ENCODE data around the gene TRABD2A.
"Not testable (repeated sequence)": the region's sequence is repeated elsewhere in the genome, so short reads cannot be mapped to it uniquely, and the experiment has no call there.

TRABD2A gene

DNA sequence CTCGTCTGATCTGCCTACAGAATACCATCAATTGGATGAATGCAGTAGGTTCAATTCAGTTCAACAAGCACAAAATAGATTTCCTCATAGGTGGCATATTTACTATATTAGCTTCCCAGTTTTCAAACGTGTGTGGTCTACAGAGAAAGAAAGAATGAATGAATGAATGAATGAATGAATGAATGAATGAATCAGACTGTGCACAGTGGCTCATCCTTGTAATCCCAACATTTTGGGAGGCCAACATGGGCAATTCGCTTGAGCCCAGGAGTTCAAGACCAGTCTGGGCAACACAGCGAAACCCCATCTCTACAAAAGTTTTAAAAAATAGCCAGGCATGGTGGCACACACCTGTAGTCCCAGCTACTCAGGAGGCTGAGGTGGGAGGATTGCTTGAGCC lies 94.9 kb downstream of the TRABD2A start:
- TF ChIP-seq, protein P1, sequence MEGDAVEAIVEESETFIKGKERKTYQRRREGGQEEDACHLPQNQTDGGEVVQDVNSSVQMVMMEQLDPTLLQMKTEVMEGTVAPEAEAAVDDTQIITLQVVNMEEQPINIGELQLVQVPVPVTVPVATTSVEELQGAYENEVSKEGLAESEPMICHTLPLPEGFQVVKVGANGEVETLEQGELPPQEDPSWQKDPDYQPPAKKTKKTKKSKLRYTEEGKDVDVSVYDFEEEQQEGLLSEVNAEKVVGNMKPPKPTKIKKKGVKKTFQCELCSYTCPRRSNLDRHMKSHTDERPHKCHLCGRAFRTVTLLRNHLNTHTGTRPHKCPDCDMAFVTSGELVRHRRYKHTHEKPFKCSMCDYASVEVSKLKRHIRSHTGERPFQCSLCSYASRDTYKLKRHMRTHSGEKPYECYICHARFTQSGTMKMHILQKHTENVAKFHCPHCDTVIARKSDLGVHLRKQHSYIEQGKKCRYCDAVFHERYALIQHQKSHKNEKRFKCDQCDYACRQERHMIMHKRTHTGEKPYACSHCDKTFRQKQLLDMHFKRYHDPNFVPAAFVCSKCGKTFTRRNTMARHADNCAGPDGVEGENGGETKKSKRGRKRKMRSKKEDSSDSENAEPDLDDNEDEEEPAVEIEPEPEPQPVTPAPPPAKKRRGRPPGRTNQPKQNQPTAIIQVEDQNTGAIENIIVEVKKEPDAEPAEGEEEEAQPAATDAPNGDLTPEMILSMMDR (IDR thresholded peaks at IDR 0.05; ENCODE audit: low read depth, low read length) = no peak
- DNase-seq (ENCODE audit: extremely low read depth, low read depth) = no peak

DNA sequence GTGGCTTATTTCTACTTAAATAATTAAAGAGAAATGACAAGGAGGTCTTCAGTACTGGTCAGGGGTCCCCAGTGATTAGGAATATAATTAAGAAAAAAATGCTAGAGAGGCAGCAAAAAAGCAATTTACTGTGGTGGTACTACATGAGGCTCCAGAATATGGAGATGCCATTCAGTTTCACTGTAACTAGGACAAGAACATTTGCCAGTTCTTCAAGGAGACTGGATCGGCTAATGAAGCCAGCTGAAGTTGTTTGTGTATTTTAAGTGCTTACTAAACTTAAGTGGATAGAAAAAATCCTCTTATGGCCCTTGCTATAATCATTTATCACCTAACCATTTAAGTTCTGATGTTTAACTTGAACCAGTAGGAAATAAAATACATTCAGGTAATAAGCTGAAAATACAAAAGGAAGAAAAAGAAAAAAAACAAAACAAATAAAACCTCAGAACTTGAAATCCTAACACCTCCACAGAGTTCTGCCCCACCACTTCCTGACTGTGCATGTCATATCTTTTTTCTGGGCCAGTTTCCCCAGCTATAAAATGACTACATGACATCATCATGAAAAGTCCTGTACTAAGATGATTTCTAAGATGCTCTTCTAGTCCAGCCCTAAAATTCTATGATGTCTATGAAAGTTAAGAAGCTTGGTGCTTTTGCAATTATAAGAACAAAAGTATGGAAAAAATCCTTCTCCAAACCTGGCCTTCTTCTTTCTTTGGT lies 98.0 kb downstream of the TRABD2A start:
- no peak for DNase-seq (ENCODE audit: extremely low read depth, low read depth)

DNA sequence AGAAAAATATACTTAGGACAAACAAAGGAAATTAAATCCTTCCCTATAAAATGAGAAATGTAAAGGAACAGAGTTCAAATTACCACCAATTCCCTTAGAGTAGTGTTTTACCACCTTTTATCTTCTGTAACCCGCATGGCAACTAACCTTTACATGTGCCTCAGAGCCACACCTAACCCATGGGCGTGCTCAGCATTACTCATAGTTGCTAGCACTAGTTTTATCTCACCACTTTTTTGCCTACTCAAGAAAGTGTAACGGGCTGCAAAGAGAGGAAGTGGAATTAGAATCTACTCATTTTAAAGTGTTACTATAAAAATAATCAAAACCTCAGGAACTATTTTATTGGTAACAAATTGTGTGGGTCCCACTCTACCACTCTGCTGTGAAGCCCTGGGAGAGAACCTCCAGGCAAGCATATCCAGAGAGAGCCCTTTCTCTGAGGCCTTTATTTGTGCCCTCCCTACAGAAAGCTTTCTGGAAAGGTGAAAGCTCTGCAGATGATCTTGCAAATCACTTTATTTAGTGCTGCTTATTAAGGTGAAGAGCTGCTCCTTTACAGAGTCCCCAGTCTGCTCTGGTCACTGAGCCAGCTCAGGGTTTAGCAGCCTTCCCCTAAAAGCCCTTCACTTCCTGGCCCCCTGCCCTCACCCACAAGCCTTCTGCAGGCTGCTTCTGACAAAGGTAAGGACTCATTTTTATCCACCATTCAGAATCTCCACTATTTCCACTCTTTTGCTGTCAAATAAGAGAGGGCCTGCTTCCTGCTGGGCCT lies 98.8 kb downstream of the TRABD2A start:
- DNase-seq (ENCODE audit: extremely low read depth, low read depth) = no peak
- TF ChIP-seq, protein P1 (IDR thresholded peaks at IDR 0.05; ENCODE audit: low read depth, low read length) = no peak

More for the DNA sequence above, 98.0 kb downstream of the TRABD2A start:
- TF ChIP-seq, protein P1 (IDR thresholded peaks at IDR 0.05; ENCODE audit: low read depth, low read length) = no peak

DNA sequence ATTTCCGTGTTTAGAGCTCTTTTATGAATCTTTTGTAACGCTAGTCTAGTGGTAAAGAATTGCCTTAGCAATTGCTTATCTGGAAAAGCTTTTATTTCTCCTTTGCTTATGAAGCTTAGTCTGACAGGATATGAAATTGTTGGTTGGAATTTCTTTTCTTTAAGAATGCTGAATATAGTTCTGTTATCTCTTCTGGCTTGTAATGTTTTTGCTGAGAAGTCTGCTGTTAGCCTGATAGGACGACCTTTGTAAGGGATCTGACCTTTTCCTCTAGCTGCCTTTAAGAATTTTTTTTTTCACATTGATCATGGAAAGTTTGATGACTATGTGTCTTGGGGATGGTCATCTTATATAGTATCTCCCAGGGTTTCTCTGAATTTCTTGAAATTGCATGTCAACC lies 101.1 kb downstream of the TRABD2A start:
- TF ChIP-seq, protein P1 (IDR thresholded peaks at IDR 0.05; ENCODE audit: low read depth, low read length) = no peak
- DNase-seq (ENCODE audit: extremely low read depth, low read depth) = no peak

DNA sequence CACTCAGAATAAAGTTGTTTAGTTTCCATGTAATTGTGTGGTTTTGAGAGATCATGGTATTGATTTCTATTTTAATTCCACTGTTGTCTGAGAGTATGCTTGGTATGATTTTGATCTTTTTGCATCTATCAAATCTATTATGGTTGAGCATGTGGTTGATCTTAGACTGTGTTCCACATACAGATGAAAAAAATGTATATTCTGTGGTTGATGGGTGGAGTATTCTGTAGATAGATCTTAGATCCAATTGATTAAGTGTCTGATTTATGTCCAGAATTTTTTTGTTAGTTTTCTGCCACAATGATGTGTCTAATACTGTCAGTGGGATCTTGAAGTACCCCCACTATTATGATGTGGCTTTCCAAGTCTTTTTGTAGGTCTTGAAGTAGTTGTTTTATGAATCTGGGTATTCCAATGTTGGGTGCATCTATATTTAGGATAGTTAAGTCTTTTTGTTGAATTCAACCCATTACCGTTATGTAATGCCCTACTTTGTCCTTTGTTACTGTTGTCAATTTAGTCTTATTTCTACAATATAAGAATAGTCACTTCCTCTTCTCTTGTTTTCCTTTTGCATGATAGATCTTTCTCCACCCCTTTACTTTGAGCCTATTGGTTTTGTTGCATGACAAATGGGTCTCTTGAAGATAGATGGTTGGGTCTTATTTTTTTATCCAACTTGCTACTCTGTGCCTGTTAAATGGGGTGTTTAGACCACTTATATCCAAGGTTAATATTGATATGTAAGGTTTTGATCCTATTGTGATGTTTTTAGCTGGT lies 101.8 kb downstream of the TRABD2A start:
- no peak for DNase-seq (ENCODE audit: extremely low read depth, low read depth)
- TF ChIP-seq, protein P1 (IDR thresholded peaks at IDR 0.05; ENCODE audit: low read depth, low read length) = no peak

DNA sequence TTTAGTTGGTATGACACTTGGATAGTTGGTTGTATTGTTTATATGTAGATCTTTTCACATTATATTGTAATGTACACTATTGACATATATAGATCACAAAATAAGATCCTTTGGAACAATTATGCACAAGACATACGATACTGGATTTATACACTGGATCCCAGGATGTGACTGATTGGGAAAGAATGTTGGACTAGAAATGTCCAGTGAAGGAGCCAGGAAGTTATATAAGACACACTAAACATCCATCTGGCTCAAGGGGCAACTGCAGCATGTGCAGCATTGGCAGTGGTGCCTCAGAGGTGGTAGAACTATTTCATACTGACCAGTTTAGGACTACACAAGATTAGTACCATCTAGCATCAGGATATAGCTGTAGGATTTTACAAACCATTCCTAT lies 104.9 kb downstream of the TRABD2A start:
- no peak for DNase-seq (ENCODE audit: extremely low read depth, low read depth)
- TF ChIP-seq, protein P1 (IDR thresholded peaks at IDR 0.05; ENCODE audit: low read depth, low read length) = no peak

DNA sequence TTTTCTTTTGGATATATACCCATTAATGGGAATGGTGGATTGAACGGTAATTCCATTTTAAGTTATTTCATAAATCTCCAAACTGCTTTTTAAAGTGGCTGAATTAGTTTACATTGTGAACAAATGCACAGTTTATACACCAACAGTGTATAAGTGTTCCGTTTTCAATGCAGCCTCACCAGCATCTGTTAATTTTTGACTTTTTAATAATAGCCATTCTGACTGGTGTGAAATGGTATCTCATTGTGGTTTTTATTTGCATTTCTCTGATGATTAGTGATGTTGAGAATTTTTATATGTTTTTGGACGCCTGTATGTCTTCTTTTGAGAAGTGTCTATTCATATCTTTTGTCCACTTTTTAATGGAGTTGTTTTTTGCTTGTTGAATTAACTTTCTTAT lies 107.3 kb downstream of the TRABD2A start:
- not testable (repeated sequence) for DNase-seq (ENCODE audit: extremely low read depth, low read depth)

Measured in AG09319 (cell line).